ENCODE data around the gene DUSP8.

The DUSP8 gene

DNA sequence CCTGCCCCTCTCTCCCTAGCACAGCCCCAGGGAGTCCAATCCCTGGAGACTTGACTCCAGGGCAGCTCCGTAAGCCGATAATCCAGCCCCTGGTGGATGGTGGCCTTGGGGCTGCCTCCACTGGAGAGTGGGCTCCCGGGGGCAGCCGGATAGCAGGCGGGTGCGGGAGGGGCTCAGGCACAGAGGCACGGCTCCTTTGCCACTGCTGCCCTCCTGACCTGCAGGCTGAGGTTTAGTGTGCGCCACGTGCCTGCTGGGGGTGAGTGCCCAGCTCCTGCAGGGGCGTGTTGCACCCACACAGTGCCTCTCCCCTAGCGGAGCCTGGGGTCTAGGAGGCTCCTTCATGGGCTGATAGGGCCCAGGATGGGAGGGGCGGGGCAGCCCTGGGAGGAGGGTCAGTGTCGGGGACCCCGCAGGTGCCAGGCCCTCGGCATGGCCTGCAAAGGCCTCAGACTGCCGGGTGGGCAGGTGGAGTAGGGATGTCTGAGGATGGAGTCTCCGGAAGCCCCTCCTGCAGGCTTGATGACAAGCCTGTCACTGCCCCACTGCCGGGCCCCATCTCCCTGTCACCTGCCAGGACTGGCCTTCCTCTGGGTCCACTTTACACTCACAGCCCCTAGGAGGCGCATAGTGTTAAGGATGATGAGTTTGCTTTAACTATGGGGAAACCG is 5.6 kb downstream of the DUSP8 start:
- no peak for DNase-seq (ENCODE audit: low spot score)

DNA sequence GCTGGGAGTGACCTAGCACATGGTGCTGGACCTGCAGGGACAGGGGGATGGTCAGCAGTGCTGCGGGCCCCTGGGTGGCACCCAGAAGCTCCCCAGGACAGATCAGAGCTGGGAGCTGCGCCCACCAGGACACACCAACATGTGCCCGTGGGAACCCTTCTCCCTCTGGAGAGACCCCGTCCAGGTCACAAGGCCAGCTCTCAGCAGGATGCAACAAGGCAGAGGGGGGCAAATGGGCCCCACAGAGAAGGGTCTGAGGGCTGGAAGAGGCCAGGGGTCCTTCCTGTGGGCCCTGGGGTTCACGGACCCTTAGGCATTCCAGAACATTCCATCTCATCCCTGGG is 6.2 kb downstream of the DUSP8 start:
- DNase-seq (ENCODE audit: low spot score) = no peak

- no peak for DNase-seq (ENCODE audit: low spot score)
Measured at GRCh38 chr11:1565173-1565903, 6.7 kb downstream of the DUSP8 start.

DNA sequence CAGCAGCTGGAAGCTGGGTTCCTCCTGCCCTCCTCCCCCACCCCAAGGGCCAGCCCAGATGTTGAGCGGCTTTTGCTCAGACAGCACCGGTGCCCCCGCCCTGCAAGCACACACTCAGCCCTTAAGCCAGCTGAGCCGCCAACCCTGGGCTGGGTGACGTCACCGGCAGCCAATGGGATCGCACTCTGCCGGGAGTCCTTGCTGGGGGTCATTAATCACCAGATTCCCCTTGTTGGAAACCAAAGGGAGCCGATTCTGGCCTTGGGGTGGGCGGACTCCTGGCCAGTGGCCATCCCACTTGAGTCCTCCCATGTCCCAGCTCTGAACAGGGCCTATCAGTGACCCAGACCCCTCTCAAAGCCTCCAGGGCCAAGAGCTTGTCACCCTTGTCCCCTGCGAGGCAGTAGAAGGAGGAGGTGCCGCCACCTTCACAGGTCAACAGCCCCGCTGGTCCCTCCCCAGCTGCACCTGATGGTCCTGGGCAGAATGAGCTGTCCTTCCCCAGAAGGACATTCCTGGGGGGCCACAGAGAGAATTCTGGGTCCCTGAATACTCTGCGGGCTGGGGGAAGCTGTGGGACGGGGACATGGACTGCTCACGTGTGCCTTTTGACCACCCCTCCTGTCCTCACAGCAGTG is 7.4 kb downstream of the DUSP8 start:
- no peak for DNase-seq (ENCODE audit: low spot score)

GRCh38 chr11:1563697-1564534 is 8.2 kb downstream of the DUSP8 start:
- no peak for DNase-seq (ENCODE audit: low spot score)

- no peak for DNase-seq (ENCODE audit: low spot score)
Measured at GRCh38 chr11:1563149-1563638, 8.9 kb downstream of the DUSP8 start.

DNA sequence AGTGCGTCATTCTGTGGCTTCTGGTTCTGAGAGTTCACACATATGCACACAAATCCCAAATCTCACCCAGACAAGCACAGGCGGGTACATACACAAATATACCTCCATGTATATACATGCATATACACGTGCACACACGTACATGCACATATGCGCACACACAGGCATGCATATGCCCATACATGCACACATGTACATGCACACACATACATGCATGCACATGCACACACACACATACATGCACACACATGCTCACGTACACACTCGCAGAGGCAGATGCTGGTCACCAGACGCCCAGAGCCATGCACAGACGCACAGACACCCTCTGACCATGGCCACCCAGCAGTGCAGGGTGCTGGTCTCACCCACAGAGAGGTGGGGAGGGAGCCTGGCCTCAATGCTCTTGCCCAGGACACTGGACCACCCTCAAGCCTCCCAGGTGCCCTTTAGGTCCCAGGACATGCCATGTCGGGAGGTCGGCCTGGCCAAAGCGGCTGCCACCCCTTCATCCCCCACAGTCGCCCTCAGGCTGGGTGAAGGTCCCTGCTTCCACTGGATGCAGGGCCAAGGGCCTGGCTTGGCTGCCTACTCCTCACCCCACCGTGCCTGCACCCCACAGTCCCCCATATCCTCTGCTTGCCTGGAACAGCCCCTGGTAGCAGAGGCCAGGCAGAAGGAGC is 9.5 kb downstream of the DUSP8 start:
- no peak for DNase-seq (ENCODE audit: low spot score)

DNA sequence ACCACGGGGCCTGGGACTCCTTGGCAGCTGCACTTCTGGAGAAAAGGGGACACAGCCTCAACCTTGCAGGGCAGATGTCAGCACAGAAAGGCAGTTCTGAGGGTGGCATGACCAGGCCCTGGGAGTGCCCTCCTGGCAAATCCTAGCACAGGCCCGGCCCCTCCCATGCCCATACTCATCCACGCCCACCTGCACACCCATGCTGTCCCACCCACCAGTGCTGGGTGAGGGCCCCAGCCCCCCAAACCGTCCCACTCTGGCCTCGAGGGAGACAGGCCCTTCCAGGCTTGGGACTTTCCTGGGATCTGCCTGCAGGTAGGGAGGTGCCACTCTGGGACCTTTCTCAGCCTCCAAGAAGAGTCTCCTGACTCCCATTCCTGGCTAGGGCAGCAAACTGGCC is 10.1 kb downstream of the DUSP8 start:
- DNase-seq (ENCODE audit: low spot score) = no peak

- no peak for DNase-seq (ENCODE audit: low spot score)
Measured at GRCh38 chr11:1561266-1561665, 10.8 kb downstream of the DUSP8 start.

GRCh38 chr11:1560649-1561251 is 11.3 kb downstream of the DUSP8 start:
- DNase-seq (ENCODE audit: low spot score) = no peak

- no peak for DNase-seq (ENCODE audit: low spot score)
Measured at GRCh38 chr11:1560002-1560648, 11.9 kb downstream of the DUSP8 start.

- DNase-seq (ENCODE audit: low spot score) = no peak
Measured at GRCh38 chr11:1559111-1559951, 12.7 kb downstream of the DUSP8 start.

DNA sequence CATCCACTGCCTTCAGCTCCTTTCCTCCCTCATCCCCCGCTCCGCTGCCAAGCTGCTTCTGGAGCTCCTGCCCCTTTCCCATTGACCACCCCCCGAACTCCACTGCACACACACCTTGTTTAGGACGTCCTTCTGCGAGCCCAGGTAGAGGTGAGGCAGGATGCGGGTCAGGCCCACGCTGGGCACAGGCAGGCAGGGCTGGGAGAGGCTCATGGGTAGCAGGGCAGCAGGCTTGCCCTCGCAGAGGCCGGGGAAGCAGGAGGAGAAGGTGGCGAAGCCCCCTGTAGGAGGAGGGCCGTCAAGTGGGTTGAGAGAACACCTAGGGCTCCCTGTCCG is 13.3 kb downstream of the DUSP8 start:
- no peak for DNase-seq (ENCODE audit: low spot score)

DNA sequence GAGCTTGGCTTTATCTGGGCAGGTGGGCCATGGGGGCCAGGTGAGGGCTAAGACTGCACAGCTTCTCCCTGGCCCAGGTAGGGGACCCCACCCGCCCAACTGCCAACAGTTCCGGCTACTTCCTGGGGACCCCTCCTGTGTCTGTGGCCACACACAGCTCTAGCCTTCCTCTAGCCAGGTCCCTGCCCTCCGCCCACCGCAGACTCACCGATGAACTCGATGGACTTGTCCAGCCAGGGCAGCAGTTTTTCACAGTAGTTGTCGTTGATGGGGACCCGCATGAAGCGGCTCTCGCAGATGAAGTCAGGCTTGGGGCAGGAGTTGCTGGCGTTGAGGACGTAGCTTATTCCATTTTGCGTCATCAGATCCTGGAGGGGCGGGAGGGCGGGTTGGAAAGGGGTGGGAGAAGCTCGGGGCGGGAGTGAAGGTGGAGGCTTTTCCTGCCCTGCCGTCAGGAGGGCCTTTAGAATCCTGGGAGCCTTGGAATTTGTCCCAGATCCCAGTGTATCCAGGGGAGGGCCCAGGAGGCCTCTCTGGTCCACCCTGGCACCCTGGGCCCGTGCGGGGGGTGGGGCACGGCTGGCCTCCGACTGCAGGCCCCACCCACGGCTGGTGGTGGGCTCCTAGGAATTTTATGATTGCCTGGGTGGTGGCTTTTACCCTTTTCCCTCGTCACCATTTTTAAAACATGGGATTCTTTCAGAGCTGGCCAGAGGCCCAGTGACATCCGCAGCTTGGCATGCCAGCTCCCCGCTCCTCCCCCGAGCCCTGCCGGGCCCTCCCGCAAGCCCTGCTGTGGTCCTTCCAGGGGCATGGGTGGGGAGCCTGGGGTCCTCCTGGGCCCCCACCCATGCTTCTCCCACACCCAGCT is 13.9 kb downstream of the DUSP8 start:
- no peak for DNase-seq (ENCODE audit: low spot score)

GRCh38 chr11:1557051-1557884 is 14.8 kb downstream of the DUSP8 start:
- no peak for DNase-seq (ENCODE audit: low spot score)

DNA sequence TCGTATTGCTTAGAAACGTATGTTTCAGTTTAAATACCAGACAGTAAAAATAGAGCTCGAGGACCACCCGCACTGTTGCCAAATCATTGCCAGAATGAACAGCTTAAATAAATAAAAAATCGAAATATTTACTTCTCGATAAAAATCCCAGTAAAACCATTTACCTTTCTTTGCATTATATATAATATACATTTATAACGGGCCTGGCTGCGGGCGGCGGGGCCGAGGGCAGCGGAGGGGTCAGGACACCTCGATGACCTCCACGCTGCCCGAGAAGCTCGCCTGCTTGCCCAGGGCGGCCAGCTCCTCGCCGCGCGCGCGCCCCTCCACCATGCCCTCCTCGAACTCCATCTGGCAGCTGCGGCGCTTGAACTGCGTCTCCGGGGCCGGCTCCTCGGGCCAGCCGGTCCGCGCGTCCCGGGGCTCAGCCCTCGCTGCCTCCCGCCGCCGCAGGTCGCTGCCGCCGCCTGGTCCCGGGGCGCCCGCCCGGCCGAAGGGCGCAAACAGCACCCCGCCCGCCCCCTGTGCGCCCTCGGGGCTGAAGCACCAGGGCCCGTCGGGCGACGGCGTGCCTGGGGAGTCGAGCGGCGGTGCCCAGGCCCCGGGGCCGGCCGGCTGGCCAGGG is 15.7 kb downstream of the DUSP8 start:
- DNase-seq (ENCODE audit: low spot score) = no peak

- no peak for DNase-seq (ENCODE audit: low spot score)
Measured at GRCh38 chr11:1555713-1556153, 16.3 kb downstream of the DUSP8 start.
